ENCODE measurements around the gene FABP1.

- TF ChIP-seq, protein P1, sequence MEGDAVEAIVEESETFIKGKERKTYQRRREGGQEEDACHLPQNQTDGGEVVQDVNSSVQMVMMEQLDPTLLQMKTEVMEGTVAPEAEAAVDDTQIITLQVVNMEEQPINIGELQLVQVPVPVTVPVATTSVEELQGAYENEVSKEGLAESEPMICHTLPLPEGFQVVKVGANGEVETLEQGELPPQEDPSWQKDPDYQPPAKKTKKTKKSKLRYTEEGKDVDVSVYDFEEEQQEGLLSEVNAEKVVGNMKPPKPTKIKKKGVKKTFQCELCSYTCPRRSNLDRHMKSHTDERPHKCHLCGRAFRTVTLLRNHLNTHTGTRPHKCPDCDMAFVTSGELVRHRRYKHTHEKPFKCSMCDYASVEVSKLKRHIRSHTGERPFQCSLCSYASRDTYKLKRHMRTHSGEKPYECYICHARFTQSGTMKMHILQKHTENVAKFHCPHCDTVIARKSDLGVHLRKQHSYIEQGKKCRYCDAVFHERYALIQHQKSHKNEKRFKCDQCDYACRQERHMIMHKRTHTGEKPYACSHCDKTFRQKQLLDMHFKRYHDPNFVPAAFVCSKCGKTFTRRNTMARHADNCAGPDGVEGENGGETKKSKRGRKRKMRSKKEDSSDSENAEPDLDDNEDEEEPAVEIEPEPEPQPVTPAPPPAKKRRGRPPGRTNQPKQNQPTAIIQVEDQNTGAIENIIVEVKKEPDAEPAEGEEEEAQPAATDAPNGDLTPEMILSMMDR (IDR thresholded peaks at IDR 0.05) = no peak
- no peak for TF ChIP-seq ZBTB33 (IDR thresholded peaks at IDR 0.05; ENCODE audit: borderline replicate concordance, low read depth)
- TF ChIP-seq RFX5 (IDR thresholded peaks at IDR 0.05; ENCODE audit: low read length) = no peak
- TF ChIP-seq EZH2phosphoT487 (IDR thresholded peaks at IDR 0.05; ENCODE audit: borderline replicate concordance, low read depth) = no peak
- TF ChIP-seq TCF12 (IDR thresholded peaks at IDR 0.05) = no peak
- no peak for TF ChIP-seq RXRA (IDR thresholded peaks at IDR 0.05; ENCODE audit: borderline replicate concordance, low read depth)
- TF ChIP-seq FOXJ3 (CRISPR knock-in tag; IDR thresholded peaks at IDR 0.05) = no peak
These were observed 6.0 kb upstream of the FABP1 start for GRCh38 chr2:88133875-88134274.

All from SK-N-SH (cell line).